HepG2 (cell line): Measurements from ENCODE around the gene ARHGEF7. TPM values are rescaled to one million over a fixed set of nuclear protein-coding genes. Genes with fewer than 3 reads are reported as not detected.
A peak's percentile ranks its signal among the peaks of the same experiment; 100 is the strongest.

Experiments used
- ARHGAP35 ChIP-seq: sonication (generic); formaldehyde crosslinking; IDR thresholded peaks from 2 replicates; pipeline ENCODE4 v1.9.0; 2022; ENCODE audit warnings: mild to moderate bottlenecking, inconsistent platforms, moderate library complexity, missing genetic modification reagents, borderline replicate concordance
- DNMT3B ChIP-seq: conservative IDR thresholded peaks from 2 replicates; pipeline ENCODE4 v1.6.1; 2016; ENCODE audit warnings: missing biosample characterization, control low read depth
- ETV6 ChIP-seq: sonication (generic); formaldehyde crosslinking; conservative IDR thresholded peaks from 2 replicates; pipeline ENCODE4 v1.4.0; 2020; ENCODE audit warnings: missing genetic modification reagents
- GLI4 ChIP-seq: sonication (generic); formaldehyde crosslinking; IDR thresholded peaks from 2 replicates; pipeline ENCODE4 v1.5.1; 2020; ENCODE audit warnings: missing genetic modification reagents, mild to moderate bottlenecking, moderate library complexity, borderline replicate concordance
- HOXD1 ChIP-seq: sonication (generic); formaldehyde crosslinking; IDR thresholded peaks from 2 replicates; pipeline ENCODE4 v1.5.0; 2020; ENCODE audit warnings: missing genetic modification reagents
- KLF11 ChIP-seq: IDR thresholded peaks from 2 replicates; pipeline ENCODE4 v1.6.1; 2016; ENCODE audit warnings: missing compliant biosample characterization
- MEIS2 ChIP-seq: sonication (generic); formaldehyde crosslinking; IDR thresholded peaks from 2 replicates; pipeline ENCODE4 v1.9.0; 2021; ENCODE audit warnings: mild to moderate bottlenecking, missing genetic modification reagents
- PAXIP1 ChIP-seq: sonication (generic); formaldehyde crosslinking; conservative IDR thresholded peaks from 2 replicates; pipeline ENCODE4 v1.4.0; 2020; ENCODE audit warnings: mild to moderate bottlenecking, missing genetic modification reagents, moderate library complexity
- REST ChIP-seq, 2 experiments: IDR thresholded peaks; 2 replicates each; pipeline ENCODE4 v1.6.1; 2011 to 2012; ENCODE audit warnings: low read length in 2 of 2, borderline replicate concordance in 1 of 2, low read depth in 1 of 2, mild to moderate bottlenecking in 1 of 2, moderate library complexity in 1 of 2
- STAG1 ChIP-seq: sonication (generic); formaldehyde crosslinking; IDR thresholded peaks from 2 replicates; pipeline ENCODE4 v1.4.0; 2020; ENCODE audit warnings: missing genetic modification reagents
- THAP7 ChIP-seq: sonication (generic); formaldehyde crosslinking; IDR thresholded peaks from 2 replicates; pipeline ENCODE4 v1.8.1; 2023; ENCODE audit warnings: mild to moderate bottlenecking, missing genetic modification reagents
- ZNF17 ChIP-seq: sonication (generic); formaldehyde crosslinking; IDR thresholded peaks from 2 replicates; pipeline ENCODE4 v1.5.0; 2020; ENCODE audit warnings: mild to moderate bottlenecking, missing genetic modification reagents
- ZNF468 ChIP-seq: sonication (generic); formaldehyde crosslinking; IDR thresholded peaks from 2 replicates; pipeline ENCODE4 v1.8.0; 2022; ENCODE audit warnings: mild to moderate bottlenecking, moderate library complexity, missing genetic modification reagents
- ZNF589 ChIP-seq: sonication (generic); formaldehyde crosslinking; conservative IDR thresholded peaks from 2 replicates; pipeline ENCODE4 v1.8.0; 2022; ENCODE audit warnings: mild to moderate bottlenecking, moderate library complexity, missing genetic modification reagents
- ZNF639 ChIP-seq: conservative IDR thresholded peaks from 2 replicates; pipeline ENCODE4 v1.6.1; 2018; ENCODE audit warnings: missing genetic modification reagents
- ZNF670 ChIP-seq: sonication (generic); formaldehyde crosslinking; IDR thresholded peaks from 2 replicates; pipeline ENCODE4 v1.8.0; 2022; ENCODE audit warnings: mild to moderate bottlenecking, missing genetic modification reagents, borderline replicate concordance
- ZNF775 ChIP-seq: sonication (generic); formaldehyde crosslinking; IDR thresholded peaks from 2 replicates; pipeline ENCODE4 v1.4.0; 2020; ENCODE audit warnings: missing genetic modification reagents, mild to moderate bottlenecking, moderate library complexity, borderline replicate concordance
- ZNF879 ChIP-seq: sonication (generic); formaldehyde crosslinking; IDR thresholded peaks from 2 replicates; pipeline ENCODE4 v1.8.1; 2023; ENCODE audit warnings: missing genetic modification reagents
- polyA plus RNA-seq, 8 experiments: library from polyadenylated mRNA; depleted of rRNA in 3 of 8; stranded (reverse) in 7 of 8; unstranded in 1 of 8; fragments of >200 nt; fragmentation: Illumina TruSeq in 4 of 8; extraction: Trizol in 4 of 8; gene quantifications; 2 replicates each; pipeline versions ENCODE4 v1.2.1 to v1.2.3, GENCODE V29; 2011 to 2016; ENCODE audit warnings: low read depth in 4 of 8, missing spikeins in 1 of 8, mixed read lengths in 1 of 8; ENCODE audit not compliant: insufficient read depth in 1 of 8
- total RNA-seq, 5 experiments: library from RNA; depleted of rRNA; stranded (reverse); fragments of >200 nt; fragmentation: Illumina TruSeq; extraction: Trizol; gene quantifications; 2 replicates each; pipeline ENCODE4 v1.2.3, GENCODE V29; 2016; ENCODE audit warnings: low read depth in 1 of 5

ARHGEF7 gene
- total and polyA plus RNA-seq, 2 of the 13 experiments (the other 11 are each of a cell fraction or from before 2014, with no cell fraction given) = 15.7 to 22.3 TPM

- TF ChIP-seq ZNF670 (CRISPR knock-in tag) (0 out of 2 replicates have a peak, but pooled peaks have one; percentile 70), ZNF879 (no peak), PAXIP1 (0 out of 2 replicates have a peak, but pooled peaks have one; percentile 21), MEIS2 (CRISPR knock-in tag) (peak; percentile 84), DNMT3B (CRISPR knock-in tag) (no peak; the same call in 1 of the 2 replicates), ZNF17 (no peak), THAP7 (CRISPR knock-in tag) (0 out of 2 replicates have a peak, but pooled peaks have one; percentile 38), GLI4 (CRISPR knock-in tag) (no peak), HOXD1 (CRISPR knock-in tag) (peak; percentile 80), STAG1 (CRISPR knock-in tag) (peak; percentile 30), ZNF468 (no peak), ARHGAP35 (CRISPR knock-in tag) (no peak; the same call in 1 of the 2 replicates), ZNF775 (0 out of 2 replicates have a peak, but pooled peaks have one; percentile 35), ZNF589 (CRISPR knock-in tag) (no peak), REST (IDR thresholded peaks at IDR 0.05; ENCODE audit: borderline replicate concordance in 1 of 2, low read depth in 1 of 2, low read length in 2 of 2) (no peak), KLF11 (CRISPR knock-in tag) (no peak), ZNF639 (CRISPR knock-in tag) (peak; percentile 91), ETV6 (CRISPR knock-in tag) (peak; percentile 53; the same call in 1 of the 2 replicates)
Observed at GRCh38 chr13:111153279-111153976, 38.3 kb downstream of the ARHGEF7 start (continued).
